Ishikawa (cell line): ENCODE data around the gene C19orf53.

Source experiments
- CEBPB ChIP-seq: IDR thresholded peaks from 2 replicates; pipeline ENCODE4 v1.6.1; 2012
- CREB1 ChIP-seq: IDR thresholded peaks from 2 replicates; pipeline ENCODE4 v1.6.1; 2012; ENCODE audit warnings: low read depth
- EGR1 ChIP-seq: IDR thresholded peaks from 2 replicates; pipeline ENCODE4 v1.6.1; 2012
- EP300 ChIP-seq: IDR thresholded peaks from 2 replicates; pipeline ENCODE4 v1.6.1; 2012; ENCODE audit warnings: borderline replicate concordance
- FOXM1 ChIP-seq: IDR thresholded peaks from 2 replicates; pipeline ENCODE4 v1.6.1; 2012; ENCODE audit warnings: low read depth, borderline replicate concordance
- NFIC ChIP-seq: IDR thresholded peaks from 2 replicates; pipeline ENCODE4 v1.6.1; 2012
- RAD21 ChIP-seq: IDR thresholded peaks from 2 replicates; pipeline ENCODE4 v1.6.1; 2012; ENCODE audit warnings: low read depth
- TAF1 ChIP-seq: IDR thresholded peaks from 2 replicates; pipeline ENCODE4 v1.6.1; 2012; ENCODE audit warnings: low read depth, mild to moderate bottlenecking
- TCF12 ChIP-seq: IDR thresholded peaks from 2 replicates; pipeline ENCODE4 v1.6.1; 2012; ENCODE audit warnings: low read depth
- TEAD4 ChIP-seq: IDR thresholded peaks from 2 replicates; pipeline ENCODE4 v1.6.1; 2012
- YY1 ChIP-seq: IDR thresholded peaks from 2 replicates; pipeline ENCODE4 v1.6.1; 2012; ENCODE audit warnings: low read depth
- ZBTB7A ChIP-seq: IDR thresholded peaks from 2 replicates; pipeline ENCODE4 v1.6.1; 2012; ENCODE audit warnings: low read depth
- TF ChIP-seq, protein P1 (sequence below): IDR thresholded peaks from 2 replicates; pipeline ENCODE4 v1.6.1; 2012
- TF ChIP-seq, protein P2 (sequence below): IDR thresholded peaks from 2 replicates; pipeline ENCODE4 v1.6.1; 2012
- TF ChIP-seq, protein P3 (sequence below): IDR thresholded peaks from 2 replicates; pipeline ENCODE4 v1.6.1; 2012; ENCODE audit warnings: low read depth, mild to moderate bottlenecking

Gene C19orf53

DNA sequence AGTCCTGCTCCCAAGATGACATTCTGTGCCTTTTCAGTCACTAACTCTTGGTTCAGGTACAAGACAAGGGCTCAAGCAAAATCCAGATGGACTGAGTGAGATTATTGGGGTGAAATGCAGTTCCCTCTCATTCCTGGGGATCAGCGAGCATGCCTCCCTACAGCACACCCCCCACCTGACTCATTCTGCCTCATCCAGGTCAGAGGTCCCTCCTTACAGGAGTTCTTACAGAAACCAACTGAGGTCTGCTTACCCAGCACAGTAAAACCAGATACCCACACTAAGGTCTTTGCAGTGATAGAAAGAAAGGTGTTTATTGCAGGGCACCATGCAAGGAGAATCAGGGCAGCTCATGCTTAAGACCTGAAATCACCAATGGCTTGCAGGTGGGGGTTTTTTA is 31.5 kb upstream of the C19orf53 start:
- TF ChIP-seq TAF1 (no peak), FOXM1 (no peak), TEAD4 (no peak), TCF12 (no peak), EGR1 (no peak), EP300 (no peak), RAD21 (no peak), YY1 (no peak), ZBTB7A (no peak), CEBPB (no peak)
- TF ChIP-seq, protein P1, sequence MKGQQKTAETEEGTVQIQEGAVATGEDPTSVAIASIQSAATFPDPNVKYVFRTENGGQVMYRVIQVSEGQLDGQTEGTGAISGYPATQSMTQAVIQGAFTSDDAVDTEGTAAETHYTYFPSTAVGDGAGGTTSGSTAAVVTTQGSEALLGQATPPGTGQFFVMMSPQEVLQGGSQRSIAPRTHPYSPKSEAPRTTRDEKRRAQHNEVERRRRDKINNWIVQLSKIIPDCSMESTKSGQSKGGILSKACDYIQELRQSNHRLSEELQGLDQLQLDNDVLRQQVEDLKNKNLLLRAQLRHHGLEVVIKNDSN, result no peak
- TF ChIP-seq, protein P2, sequence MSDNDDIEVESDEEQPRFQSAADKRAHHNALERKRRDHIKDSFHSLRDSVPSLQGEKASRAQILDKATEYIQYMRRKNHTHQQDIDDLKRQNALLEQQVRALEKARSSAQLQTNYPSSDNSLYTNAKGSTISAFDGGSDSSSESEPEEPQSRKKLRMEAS, result no peak
- TF ChIP-seq, protein P3, sequence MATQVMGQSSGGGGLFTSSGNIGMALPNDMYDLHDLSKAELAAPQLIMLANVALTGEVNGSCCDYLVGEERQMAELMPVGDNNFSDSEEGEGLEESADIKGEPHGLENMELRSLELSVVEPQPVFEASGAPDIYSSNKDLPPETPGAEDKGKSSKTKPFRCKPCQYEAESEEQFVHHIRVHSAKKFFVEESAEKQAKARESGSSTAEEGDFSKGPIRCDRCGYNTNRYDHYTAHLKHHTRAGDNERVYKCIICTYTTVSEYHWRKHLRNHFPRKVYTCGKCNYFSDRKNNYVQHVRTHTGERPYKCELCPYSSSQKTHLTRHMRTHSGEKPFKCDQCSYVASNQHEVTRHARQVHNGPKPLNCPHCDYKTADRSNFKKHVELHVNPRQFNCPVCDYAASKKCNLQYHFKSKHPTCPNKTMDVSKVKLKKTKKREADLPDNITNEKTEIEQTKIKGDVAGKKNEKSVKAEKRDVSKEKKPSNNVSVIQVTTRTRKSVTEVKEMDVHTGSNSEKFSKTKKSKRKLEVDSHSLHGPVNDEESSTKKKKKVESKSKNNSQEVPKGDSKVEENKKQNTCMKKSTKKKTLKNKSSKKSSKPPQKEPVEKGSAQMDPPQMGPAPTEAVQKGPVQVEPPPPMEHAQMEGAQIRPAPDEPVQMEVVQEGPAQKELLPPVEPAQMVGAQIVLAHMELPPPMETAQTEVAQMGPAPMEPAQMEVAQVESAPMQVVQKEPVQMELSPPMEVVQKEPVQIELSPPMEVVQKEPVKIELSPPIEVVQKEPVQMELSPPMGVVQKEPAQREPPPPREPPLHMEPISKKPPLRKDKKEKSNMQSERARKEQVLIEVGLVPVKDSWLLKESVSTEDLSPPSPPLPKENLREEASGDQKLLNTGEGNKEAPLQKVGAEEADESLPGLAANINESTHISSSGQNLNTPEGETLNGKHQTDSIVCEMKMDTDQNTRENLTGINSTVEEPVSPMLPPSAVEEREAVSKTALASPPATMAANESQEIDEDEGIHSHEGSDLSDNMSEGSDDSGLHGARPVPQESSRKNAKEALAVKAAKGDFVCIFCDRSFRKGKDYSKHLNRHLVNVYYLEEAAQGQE, result no peak

DNA sequence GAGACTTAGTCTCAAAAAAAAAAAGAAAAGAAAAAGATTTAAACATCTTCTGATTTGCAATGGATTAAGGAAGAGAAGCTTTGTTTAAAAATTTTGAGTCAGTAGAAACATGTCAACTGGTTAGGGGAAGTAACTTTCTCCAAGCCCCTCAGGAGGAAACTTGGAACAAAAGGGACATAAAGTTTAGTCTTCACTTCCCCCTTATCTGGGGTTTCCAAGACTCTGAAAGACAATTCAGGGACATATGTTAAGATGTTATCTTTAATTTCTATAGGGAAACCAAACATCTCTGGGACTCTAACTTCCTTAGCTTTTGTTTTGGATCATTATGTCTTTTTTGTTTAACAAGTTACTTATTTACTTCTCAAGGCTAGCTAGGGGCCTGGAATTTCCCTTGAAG is 30.1 kb upstream of the C19orf53 start:
- TF ChIP-seq YY1, result no peak
- no peak for TF ChIP-seq FOXM1

DNA sequence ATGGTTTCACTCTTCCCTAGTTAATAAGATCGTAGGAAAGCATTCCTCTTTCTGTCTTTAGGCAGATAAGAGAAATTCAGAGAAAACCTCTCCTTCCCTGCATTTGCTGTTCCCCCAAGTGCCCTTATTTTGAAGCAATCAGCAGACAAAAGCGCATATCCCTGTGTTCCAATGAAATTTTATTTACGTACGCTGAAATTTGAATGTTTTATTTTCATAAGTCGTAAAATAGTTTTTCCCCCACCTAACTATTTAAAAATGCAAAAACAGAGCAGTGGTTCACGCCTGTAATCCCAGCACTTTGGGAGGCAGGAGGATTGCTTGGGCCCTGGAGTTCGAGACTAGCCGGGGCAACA is 27.2 kb upstream of the C19orf53 start:
- TF ChIP-seq EP300 (no peak), RAD21 (no peak), YY1 (no peak), TCF12 (no peak), EGR1 (no peak), CEBPB (no peak), FOXM1 (no peak)
- TF ChIP-seq, protein P3, result no peak

DNA sequence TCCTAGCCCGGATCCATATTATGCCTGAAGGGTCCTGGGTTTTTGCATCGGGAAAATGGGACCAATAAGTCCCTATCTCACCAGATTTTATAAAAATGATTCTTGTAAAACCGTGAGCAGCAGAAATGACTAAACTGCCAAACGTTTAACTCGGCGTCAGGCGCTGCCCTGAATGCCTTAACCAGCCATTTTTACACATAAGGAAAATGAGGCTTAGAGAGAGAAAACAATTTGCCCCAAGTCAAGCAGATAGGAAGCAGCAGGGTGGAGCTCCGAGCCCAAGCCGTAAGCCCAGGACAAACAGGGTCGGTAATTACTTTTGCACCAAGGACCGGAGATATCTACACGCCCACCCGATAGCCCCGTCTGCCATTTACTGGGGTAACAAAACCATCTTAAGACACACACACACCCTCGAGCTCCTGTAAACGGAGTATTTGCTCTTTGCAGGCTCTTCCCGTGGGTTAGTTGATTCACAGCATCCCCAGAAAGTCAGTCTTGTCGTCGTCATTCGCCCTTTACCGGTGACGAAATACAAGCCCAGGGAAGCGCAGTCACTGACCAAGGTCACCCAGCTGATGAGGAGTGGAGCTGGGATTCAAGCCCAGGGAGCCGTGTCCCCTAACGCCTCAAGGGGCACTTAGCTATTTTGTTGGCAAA is 26.0 kb upstream of the C19orf53 start:
- TF ChIP-seq, protein P2, result no peak
- 0 out of 2 replicates have a peak, but pooled peaks have one; percentile 23 for TF ChIP-seq ZBTB7A

DNA sequence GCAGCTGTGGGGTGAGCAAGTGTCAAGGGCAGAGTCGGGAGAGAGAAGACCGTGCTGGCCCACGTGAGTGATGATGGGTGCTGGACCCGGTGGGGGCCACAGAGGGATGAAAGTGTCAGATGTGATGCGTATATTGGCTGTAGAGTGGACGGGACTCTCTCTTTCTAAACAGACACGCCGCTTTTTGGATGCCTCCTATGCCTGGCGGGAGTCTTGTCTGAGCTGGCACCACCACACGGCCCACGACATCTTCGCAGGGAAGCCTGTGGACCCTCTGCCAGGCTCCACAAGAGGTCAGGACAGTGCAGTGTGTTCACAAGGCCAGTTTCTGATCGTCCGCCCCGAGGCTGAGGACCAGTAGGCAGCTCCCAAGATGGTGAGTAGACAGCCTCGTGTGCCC is 22.8 kb upstream of the C19orf53 start:
- TF ChIP-seq CREB1 (no peak), RAD21 (no peak), ZBTB7A (no peak), EGR1 (no peak), NFIC (no peak), TCF12 (no peak), FOXM1 (no peak), EP300 (no peak), CEBPB (no peak), YY1 (no peak), TAF1 (no peak), TEAD4 (no peak)
- TF ChIP-seq, protein P3, result no peak
- TF ChIP-seq, protein P2, result no peak
- TF ChIP-seq, protein P1, result no peak
